Measurements from ENCODE around the gene NRAS.
A peak's percentile ranks its signal among the peaks of the same experiment; 100 is the strongest.

NRAS gene

GRCh38 chr1:114676115-114676514, 40.5 kb downstream of the NRAS start:
- ATAC-seq, result no peak
- H3K27me3 Mint-ChIP-seq, result peaks cover 26% of the 10 kb centered on the region
- no peaks in the 10 kb centered on the region for H3K4me1 Mint-ChIP-seq
- H3K36me3 Mint-ChIP-seq (ENCODE audit: low read depth), result no peaks in the 10 kb centered on the region
- H3K4me3 Mint-ChIP-seq, result no peak overlapping the region
- H3K27ac Mint-ChIP-seq, result no peak overlapping the region
- no peak for DNase-seq
- no peaks in the 10 kb centered on the region for H3K9me3 Mint-ChIP-seq

- no peaks in the 10 kb centered on the region for H3K9me3 Mint-ChIP-seq
- H3K4me3 Mint-ChIP-seq, result no peak overlapping the region
- ATAC-seq, result no peak
- H3K27ac Mint-ChIP-seq, result no peak overlapping the region
- no peaks in the 10 kb centered on the region for H3K36me3 Mint-ChIP-seq (ENCODE audit: low read depth)
- H3K4me1 Mint-ChIP-seq, result peaks cover 9% of the 10 kb centered on the region
- H3K27me3 Mint-ChIP-seq, result peaks cover 9% of the 10 kb centered on the region
- DNase-seq, result no peak
Observed at GRCh38 chr1:114671939-114672275, 44.7 kb downstream of the NRAS start.

- H3K27ac Mint-ChIP-seq, result no peak overlapping the region
- DNase-seq (no peak), ATAC-seq (no peak)
Observed at GRCh38 chr1:114671011-114671938, 45.3 kb downstream of the NRAS start.

GRCh38 chr1:114670083-114671010, 46.2 kb downstream of the NRAS start:
- Mint-ChIP-seq H3K9me3 (no peaks in the 10 kb centered on the region), H3K4me3 (peak overlapping the region; percentile 81), H3K27ac (no peak overlapping the region), H3K27me3 (peaks cover 5% of the 10 kb centered on the region), H3K4me1 (peaks cover 9% of the 10 kb centered on the region), H3K36me3 (ENCODE audit: low read depth) (no peaks in the 10 kb centered on the region)
- peak; percentile 99 for ATAC-seq
- DNase-seq, result peak; percentile 86

More at GRCh38 chr1:114671011-114671938, 45.3 kb downstream of the NRAS start:
- H3K36me3 Mint-ChIP-seq (ENCODE audit: low read depth), result no peaks in the 10 kb centered on the region
- H3K4me1 Mint-ChIP-seq, result peaks cover 9% of the 10 kb centered on the region
- no peaks in the 10 kb centered on the region for H3K9me3 Mint-ChIP-seq
- peak overlapping the region; percentile 16 for H3K4me3 Mint-ChIP-seq
- H3K27me3 Mint-ChIP-seq, result peaks cover 7% of the 10 kb centered on the region

- no peaks in the 10 kb centered on the region for H3K36me3 Mint-ChIP-seq (ENCODE audit: low read depth)
- peak; percentile 67 for ATAC-seq
- no peaks in the 10 kb centered on the region for H3K9me3 Mint-ChIP-seq
- no peak for DNase-seq
- peaks cover 5% of the 10 kb centered on the region for H3K27me3 Mint-ChIP-seq
- H3K27ac Mint-ChIP-seq, result no peak within 1 kb of the TSS
- H3K4me1 Mint-ChIP-seq, result peaks cover 9% of the 10 kb centered on the region
- peak within 1 kb of the TSS; percentile 81 for H3K4me3 Mint-ChIP-seq
Observed at GRCh38 chr1:114669562-114670082, 46.9 kb downstream of the NRAS start, which contains the start of gene DENND2C. DENND2C (minus strand) TSS chr1:114670049; CDS start chr1:114625984, 44,065 bp downstream.

GRCh38 chr1:114668784-114669561, 47.6 kb downstream of the NRAS start:
- no peak for DNase-seq
- no peak for ATAC-seq
- no peak overlapping the region for H3K27ac Mint-ChIP-seq

GRCh38 chr1:114668373-114668772, 48.2 kb downstream of the NRAS start:
- Mint-ChIP-seq H3K27me3 (peaks cover 5% of the 10 kb centered on the region), H3K36me3 (ENCODE audit: low read depth) (no peaks in the 10 kb centered on the region), H3K9me3 (no peaks in the 10 kb centered on the region), H3K4me1 (peaks cover 9% of the 10 kb centered on the region), H3K4me3 (no peak overlapping the region), H3K27ac (no peak overlapping the region)
- DNase-seq, result no peak
- ATAC-seq, result no peak

More at GRCh38 chr1:114668784-114669561, 47.6 kb downstream of the NRAS start:
- peaks cover 9% of the 10 kb centered on the region for H3K4me1 Mint-ChIP-seq
- peak overlapping the region; percentile 81 for H3K4me3 Mint-ChIP-seq
- H3K9me3 Mint-ChIP-seq, result no peaks in the 10 kb centered on the region
- no peaks in the 10 kb centered on the region for H3K36me3 Mint-ChIP-seq (ENCODE audit: low read depth)
- peaks cover 5% of the 10 kb centered on the region for H3K27me3 Mint-ChIP-seq

- Mint-ChIP-seq H3K36me3 (ENCODE audit: low read depth) (no peaks in the 10 kb centered on the region), H3K9me3 (no peaks in the 10 kb centered on the region), H3K4me3 (no peak overlapping the region), H3K27ac (no peak overlapping the region), H3K27me3 (peaks cover 8% of the 10 kb centered on the region), H3K4me1 (peaks cover 9% of the 10 kb centered on the region)
- no peak for ATAC-seq
- DNase-seq, result no peak
Observed at GRCh38 chr1:114666954-114667353, 49.6 kb downstream of the NRAS start.

- no peak for DNase-seq
- Mint-ChIP-seq H3K36me3 (ENCODE audit: low read depth) (no peaks in the 10 kb centered on the region), H3K27ac (no peak overlapping the region), H3K4me1 (no peaks in the 10 kb centered on the region), H3K9me3 (no peaks in the 10 kb centered on the region), H3K4me3 (no peak overlapping the region), H3K27me3 (peaks cover 7% of the 10 kb centered on the region)
- no peak for ATAC-seq
Observed at GRCh38 chr1:114660238-114660637, 56.3 kb downstream of the NRAS start.
